ENCODE measurements around the gene RPL37. TPM values are rescaled to one million over a fixed set of nuclear protein-coding genes. Genes with fewer than 3 reads are reported as not detected.
"Not testable (repeated sequence)": the region's sequence is repeated elsewhere in the genome, so short reads cannot be mapped to it uniquely, and the experiment has no call there.

The RPL37 gene
- total RNA-seq, result 10 to 100 TPM; 51.2 to 95.3 TPM

DNA sequence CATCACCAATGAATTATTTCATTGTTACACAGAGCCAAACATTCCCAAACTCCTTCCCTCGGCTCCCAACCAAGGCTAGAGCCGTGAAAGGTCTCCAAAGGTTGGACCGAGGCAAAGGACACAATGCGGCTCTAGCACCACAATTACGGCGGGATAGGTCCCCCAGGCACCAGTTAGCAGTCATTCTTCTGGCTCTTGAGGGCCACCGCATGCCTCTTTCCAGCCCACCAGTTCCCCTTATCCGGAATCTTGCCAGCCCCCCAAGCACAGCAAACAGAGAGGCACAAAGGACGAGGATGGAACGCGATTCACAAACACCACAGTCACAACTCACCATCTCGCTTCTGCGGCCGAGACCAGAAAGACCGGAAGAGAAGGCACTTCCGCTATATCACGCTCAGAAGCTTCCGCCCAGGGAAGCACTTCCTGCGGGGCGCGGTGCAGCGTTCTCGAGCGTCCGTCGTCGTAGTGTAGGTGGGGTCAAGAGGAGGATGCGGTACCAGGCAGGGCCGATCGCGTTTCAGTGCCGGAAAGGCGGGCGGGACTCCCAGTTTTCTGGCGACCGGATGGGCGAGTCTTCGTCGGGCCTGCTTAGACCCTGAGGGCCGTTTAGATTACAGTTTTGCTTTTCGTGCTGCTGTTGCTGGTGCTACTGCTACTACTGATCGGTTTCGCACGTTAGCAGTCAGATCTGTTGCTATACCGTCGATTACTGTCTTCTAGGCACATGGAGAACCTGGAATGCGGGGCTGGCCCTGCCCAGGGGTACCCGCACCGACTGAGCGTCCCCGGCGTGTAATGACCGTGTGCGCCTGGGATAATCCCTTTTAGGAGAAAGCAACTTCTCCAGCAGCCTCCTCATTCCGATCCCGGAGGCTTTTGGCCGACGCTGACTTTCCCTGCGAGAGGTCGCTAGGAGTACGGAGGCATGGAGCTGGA lies at the start of gene RPL37:
Gene RPL37 (minus strand): TSS at position 374 of the 939 bp plus-strand sequence. CDS start 37 bp downstream, at position 337.
- Histone ChIP-seq H3K4me3 (peak within 1 kb of the TSS; percentile 61 to 69), H3K4me1 (peaks cover 0 to 25% of the 10 kb centered on the region in 2 donors), H3K9me3 (no peaks in the 10 kb centered on the region), H3K27me3 (no peaks in the 10 kb centered on the region), H3K36me3 (peaks cover 41% of the 10 kb centered on the region), H3K27ac (peak within 1 kb of the TSS; percentile 96 to 97)
- TF ChIP-seq, protein P1, sequence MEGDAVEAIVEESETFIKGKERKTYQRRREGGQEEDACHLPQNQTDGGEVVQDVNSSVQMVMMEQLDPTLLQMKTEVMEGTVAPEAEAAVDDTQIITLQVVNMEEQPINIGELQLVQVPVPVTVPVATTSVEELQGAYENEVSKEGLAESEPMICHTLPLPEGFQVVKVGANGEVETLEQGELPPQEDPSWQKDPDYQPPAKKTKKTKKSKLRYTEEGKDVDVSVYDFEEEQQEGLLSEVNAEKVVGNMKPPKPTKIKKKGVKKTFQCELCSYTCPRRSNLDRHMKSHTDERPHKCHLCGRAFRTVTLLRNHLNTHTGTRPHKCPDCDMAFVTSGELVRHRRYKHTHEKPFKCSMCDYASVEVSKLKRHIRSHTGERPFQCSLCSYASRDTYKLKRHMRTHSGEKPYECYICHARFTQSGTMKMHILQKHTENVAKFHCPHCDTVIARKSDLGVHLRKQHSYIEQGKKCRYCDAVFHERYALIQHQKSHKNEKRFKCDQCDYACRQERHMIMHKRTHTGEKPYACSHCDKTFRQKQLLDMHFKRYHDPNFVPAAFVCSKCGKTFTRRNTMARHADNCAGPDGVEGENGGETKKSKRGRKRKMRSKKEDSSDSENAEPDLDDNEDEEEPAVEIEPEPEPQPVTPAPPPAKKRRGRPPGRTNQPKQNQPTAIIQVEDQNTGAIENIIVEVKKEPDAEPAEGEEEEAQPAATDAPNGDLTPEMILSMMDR (IDR thresholded peaks at IDR 0.05), result no peak
- DNase-seq (ENCODE audit: low spot score), result peak; percentile 97

DNA sequence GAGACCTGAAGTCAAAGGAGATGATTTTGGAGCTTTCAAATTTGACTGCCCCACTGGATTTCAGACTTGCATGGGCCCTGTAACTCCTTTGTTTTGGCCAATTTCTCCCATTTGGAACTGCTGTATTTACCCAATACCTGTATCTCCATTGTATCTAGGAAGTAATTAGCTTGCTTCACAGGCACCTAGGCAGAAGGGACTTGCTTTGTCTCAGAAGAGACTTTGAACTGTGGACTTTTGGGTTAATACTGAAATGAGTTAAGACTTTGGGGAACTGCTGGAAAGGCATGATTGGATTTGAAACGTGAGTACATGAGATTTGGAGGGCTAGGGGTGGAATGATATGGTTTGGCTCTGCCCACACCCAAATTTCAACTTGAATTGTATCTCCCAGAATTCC lies 48.0 kb upstream of the RPL37 start:
- not testable (repeated sequence) for H3K27me3 ChIP-seq; H3K4me3 ChIP-seq; H3K9me3 ChIP-seq; H3K36me3 ChIP-seq; H3K27ac ChIP-seq; DNase-seq (ENCODE audit: low spot score); H3K4me1 ChIP-seq

DNA sequence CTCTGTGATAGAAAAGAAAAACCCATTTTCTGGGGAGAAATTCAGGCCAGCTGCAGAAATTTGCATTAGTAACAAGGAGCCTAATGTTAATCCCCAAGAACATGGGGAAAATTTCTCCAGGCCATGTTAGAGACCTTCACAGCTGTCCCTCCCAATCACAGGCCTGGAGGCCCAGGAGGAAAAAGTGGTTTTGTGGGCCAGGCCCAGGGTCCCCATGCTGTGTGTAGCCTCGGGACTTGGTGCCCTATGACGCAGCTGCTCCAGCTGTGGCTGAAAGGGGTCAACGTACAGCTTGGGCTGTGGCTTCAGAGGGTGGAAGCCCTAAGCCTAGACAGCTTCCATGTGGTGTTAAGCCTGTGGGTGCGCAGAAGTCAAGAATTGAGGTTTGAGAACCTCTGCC lies 47.3 kb upstream of the RPL37 start:
- Histone ChIP-seq H3K36me3 (no peaks in the 10 kb centered on the region), H3K4me1 (peaks cover 0 to 3% of the 10 kb centered on the region in 2 donors), H3K4me3 (no peak overlapping the region), H3K9me3 (no peaks in the 10 kb centered on the region), H3K27me3 (no peaks in the 10 kb centered on the region), H3K27ac (no peak overlapping the region)
- TF ChIP-seq, protein P1 (IDR thresholded peaks at IDR 0.05), result no peak
- DNase-seq (ENCODE audit: low spot score), result no peak

- H3K27me3 ChIP-seq, result no peaks in the 10 kb centered on the region
- no peak overlapping the region for H3K27ac ChIP-seq
- TF ChIP-seq, protein P1 (IDR thresholded peaks at IDR 0.05), result peak; percentile 42 to 67
- H3K9me3 ChIP-seq, result no peaks in the 10 kb centered on the region
- no peaks in the 10 kb centered on the region for H3K36me3 ChIP-seq
- H3K4me3 ChIP-seq, result no peak overlapping the region
- peaks cover 0 to 3% of the 10 kb centered on the region in 2 donors for H3K4me1 ChIP-seq
- no peak for DNase-seq (ENCODE audit: low spot score)
Observed at GRCh38 chr5:40879163-40879942, 44.3 kb upstream of the RPL37 start.

DNA sequence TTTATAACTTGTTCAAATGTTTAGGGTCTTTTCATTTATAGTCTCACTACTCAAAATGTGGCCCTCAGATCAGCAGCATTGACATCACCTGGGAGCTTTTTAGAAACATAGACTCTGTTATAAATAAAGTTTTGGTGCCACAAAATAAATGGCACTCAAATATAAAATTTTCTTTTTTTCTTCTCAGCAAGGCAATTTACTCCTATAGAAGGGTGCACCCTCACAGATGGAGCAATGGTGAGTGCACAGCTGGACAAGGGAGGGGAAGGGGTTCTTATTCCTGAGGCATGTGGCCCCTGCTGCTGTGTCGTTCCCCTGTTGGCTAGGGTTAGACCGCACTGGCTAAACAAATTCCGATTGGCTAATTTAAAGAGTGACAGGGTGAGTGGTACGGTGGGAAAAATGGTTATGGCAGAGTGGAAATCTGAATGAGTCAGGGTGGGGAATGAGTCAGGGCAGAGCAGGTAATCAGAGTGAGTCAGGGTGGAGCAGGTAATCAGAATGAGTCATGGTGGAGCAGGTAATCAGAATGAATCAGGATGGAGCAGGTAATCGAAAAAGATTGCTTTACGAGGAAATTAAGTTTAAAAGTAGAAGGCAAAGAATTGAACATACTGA lies 42.5 kb upstream of the RPL37 start:
- H3K27ac ChIP-seq, result no peak overlapping the region
- TF ChIP-seq, protein P1 (IDR thresholded peaks at IDR 0.05), result no peak
- no peaks in the 10 kb centered on the region for H3K36me3 ChIP-seq
- H3K27me3 ChIP-seq, result no peaks in the 10 kb centered on the region
- H3K4me1 ChIP-seq, result peaks cover 0 to 3% of the 10 kb centered on the region in 2 donors
- no peak overlapping the region for H3K4me3 ChIP-seq
- no peak for DNase-seq (ENCODE audit: low spot score)
- no peaks in the 10 kb centered on the region for H3K9me3 ChIP-seq

Measured in right atrium auricular region (tissue), 2 donors.